ENCODE measurements around the gene MEF2D.

The MEF2D gene

DNA sequence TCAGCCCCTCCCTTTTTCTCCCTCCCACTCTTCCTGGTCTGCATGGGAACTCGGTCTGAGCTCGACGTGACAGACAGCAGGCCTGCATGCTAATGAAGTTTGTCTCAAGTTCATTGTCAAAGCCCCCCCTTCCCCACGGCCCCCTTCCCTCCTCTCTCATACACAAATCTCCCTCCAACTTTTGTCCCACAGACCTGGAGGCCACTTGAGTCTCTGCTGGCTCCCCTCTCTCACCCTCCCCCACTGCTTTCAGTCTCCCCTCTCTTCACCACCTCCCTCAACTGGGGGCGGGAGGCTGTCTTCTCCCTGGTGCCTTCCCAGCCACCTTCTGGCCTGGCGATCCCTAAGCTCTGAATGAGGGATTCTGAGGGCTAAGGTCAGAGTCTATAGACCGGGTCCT is 70.3 kb downstream of the MEF2D start:
- no peak overlapping the region for H3K4me3 ChIP-seq (ENCODE audit: low read depth, low read length)
- TF ChIP-seq, protein P1, sequence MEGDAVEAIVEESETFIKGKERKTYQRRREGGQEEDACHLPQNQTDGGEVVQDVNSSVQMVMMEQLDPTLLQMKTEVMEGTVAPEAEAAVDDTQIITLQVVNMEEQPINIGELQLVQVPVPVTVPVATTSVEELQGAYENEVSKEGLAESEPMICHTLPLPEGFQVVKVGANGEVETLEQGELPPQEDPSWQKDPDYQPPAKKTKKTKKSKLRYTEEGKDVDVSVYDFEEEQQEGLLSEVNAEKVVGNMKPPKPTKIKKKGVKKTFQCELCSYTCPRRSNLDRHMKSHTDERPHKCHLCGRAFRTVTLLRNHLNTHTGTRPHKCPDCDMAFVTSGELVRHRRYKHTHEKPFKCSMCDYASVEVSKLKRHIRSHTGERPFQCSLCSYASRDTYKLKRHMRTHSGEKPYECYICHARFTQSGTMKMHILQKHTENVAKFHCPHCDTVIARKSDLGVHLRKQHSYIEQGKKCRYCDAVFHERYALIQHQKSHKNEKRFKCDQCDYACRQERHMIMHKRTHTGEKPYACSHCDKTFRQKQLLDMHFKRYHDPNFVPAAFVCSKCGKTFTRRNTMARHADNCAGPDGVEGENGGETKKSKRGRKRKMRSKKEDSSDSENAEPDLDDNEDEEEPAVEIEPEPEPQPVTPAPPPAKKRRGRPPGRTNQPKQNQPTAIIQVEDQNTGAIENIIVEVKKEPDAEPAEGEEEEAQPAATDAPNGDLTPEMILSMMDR (IDR thresholded peaks at IDR 0.05; ENCODE audit: low read depth, low read length), result no peak

DNA sequence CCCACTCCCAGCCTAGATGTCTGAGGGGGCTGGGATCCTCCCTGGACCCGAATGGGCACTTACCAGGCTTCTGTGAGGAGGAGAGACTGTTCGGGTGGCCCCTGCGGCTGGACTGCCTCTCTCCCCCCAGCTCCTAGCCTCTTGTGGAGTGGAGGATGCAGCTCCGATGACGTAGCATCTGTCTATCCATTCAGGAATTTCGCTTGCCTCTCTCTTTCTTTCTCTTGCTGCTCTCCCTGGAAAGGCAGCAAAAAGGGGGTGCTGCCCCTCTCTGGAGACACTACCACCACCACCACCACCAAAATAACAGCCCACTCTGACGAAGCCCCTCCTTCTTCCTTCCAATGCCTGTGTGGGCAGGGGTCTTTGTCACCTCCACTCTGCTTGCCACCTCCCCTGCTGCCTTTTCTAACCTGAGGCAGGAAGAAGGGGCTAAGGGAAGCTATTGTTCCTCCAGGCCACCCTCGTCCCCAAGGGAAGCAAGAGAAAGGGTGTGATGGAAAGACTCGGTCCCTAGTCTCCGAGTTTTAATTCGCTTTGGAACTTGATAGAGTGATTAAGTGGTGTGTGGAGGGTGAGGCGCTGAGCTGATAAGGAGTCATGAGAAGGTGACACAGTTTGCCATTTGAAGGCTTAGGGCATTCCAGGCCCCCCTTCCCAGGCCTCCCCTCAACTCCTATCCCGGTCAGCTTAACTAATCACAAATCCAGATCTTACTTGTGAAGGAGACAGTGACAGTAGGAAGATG is 71.1 kb downstream of the MEF2D start:
- H3K4me3 ChIP-seq (ENCODE audit: low read depth, low read length), result no peak overlapping the region
- TF ChIP-seq, protein P1 (IDR thresholded peaks at IDR 0.05; ENCODE audit: low read depth, low read length), result no peak

DNA sequence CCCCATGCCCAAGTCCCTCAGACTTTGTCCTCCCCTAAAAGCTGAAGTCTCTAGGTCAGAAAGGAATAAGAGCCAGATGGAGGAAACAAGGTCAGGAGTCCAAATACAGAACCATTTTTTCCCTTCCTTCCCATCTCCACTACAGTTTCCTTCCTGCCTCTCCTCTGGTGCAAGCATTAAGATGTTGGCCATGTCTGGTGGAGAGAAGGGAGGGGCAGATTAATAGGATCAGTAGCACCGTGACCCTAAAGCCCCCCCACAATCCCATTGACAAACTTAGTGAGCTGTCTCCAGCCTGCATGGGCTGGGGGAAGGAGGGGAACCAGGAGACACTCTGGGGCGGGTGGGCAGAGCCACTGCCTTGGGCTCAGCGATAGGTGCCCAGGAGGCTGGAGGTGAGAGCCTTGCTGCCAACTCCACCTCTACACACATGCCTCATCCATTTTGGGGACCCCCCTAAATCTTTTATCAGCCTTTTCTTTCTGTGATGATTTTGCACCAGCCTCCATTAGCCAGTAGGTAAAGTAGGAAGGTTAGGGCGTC is 71.8 kb downstream of the MEF2D start:
- no peak overlapping the region for H3K4me3 ChIP-seq (ENCODE audit: low read depth, low read length)
- TF ChIP-seq, protein P1 (IDR thresholded peaks at IDR 0.05; ENCODE audit: low read depth, low read length), result no peak

DNA sequence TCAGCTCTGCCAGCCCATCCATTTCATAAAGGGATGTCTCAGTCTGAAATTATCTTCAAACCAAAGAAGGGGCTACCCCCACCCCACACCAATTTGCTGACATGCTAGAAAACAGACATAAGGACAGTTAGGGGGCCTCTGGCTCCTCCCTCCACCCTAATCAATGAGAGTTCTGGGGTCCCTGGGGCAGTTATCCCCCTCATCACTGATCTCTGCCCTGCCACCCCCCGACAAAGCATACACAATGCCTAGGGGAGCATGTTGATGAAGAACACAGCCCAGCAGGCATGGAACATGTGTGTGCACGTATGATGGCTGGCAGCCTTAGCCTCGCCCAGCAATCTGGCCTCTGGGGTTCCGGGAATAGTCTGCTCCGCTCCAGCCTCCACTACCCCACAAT is 72.6 kb downstream of the MEF2D start:
- TF ChIP-seq, protein P1 (IDR thresholded peaks at IDR 0.05; ENCODE audit: low read depth, low read length), result no peak

DNA sequence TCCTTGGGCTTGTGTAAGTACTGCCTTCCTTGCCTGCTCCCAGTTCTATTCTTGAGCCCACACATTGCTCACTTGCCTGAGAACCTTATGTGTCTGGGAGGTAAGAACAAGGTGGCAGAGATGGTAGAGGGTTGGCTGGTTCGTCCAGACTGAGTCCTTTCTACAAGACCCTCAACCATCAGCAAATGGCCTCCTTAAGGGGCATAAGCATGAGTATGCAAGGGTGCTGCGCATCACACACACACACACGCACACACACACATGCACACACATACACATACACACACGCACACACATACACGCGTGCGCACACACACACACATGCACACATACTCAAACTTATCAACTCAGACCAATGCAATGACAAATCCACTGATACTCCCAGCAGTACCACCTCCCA is 74.6 kb downstream of the MEF2D start:
- TF ChIP-seq, protein P1 (IDR thresholded peaks at IDR 0.05; ENCODE audit: low read depth, low read length), result no peak
- H3K4me3 ChIP-seq (ENCODE audit: low read depth, low read length), result no peak overlapping the region

More for the DNA sequence above, 72.6 kb downstream of the MEF2D start:
- no peak overlapping the region for H3K4me3 ChIP-seq (ENCODE audit: low read depth, low read length)

DNA sequence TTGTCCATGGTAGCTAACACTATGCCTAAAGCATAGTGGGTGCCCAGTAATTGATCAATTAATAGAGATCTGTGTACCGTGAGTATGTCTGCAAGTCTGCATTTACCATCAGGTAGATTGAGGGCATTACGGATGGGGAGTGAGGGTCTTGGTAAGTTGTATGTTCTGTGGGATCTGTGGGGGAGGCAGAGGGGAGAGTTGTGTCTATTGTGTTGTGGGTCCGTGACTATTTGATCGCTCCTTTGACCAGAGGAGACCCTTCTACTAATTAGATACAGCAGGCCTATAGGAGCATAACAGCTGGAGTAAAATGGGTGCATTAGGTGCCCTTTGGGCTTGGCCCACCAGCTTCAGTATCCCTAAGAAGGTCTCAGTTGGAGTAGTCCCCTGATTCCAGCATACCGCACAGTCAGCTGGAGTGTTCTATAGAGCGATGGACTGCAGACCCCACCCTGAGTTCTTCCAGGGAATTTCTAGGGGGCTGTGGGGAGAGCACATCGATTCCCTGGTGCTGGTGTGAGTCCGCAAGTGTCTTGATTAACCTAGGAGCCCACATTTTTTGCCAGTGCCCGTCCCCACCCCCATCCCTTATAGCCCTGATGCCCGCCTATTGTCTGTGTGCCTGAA is 75.7 kb downstream of the MEF2D start:
- no peak overlapping the region for H3K4me3 ChIP-seq (ENCODE audit: low read depth, low read length)
- TF ChIP-seq, protein P1 (IDR thresholded peaks at IDR 0.05; ENCODE audit: low read depth, low read length), result no peak

All from WI38 (cell line).